K562 (cell line): ENCODE results near the gene SEC14L1. TPM values are rescaled to one million over a fixed set of nuclear protein-coding genes. Genes with fewer than 3 reads are reported as not detected.
A peak's percentile ranks its signal among the peaks of the same experiment; 100 is the strongest.

ENCODE experiments used
- ATAC-seq: fragments of 200-7000 bp; cut with Tn5 transposase; 3 replicates; pipeline ENCODE4 v1.9.1; 2020; ENCODE audit warnings: moderate library complexity
- BruUV-seq: library from RNA; stranded (reverse); fragments of 400-500 nt; replicated peaks from 2 replicates; lab custom pipeline; 2021; lab: Mats Ljungman, UMichigan
- CTCF ChIA-PET: fragments of 300-600 bp; formaldehyde crosslinking; extraction: SDS; loops from one replicate; lab custom pipeline; 2021; ENCODE audit warnings: low intra/inter-chr PET ratio; lab: Yijun Ruan, JAX
- POLR2A ChIA-PET: fragments of 300-600, 350-650 bp; sonication (Branson Sonifier 250); formaldehyde crosslinking; extraction: SDS; loops from one replicate; lab custom pipeline; 2021; ENCODE audit warnings: antibody characterized with exemption, inconsistent platforms; lab: Yijun Ruan, JAX
- DNase-seq, 4 experiments: peaks; one replicate each; pipeline versions ENCODE4 v3.0.0 to v3.0.0-alpha.2; 2011 to 2018; ENCODE audit warnings: low spot score in 3 of 4, mixed read lengths in 3 of 4; ENCODE audit errors: extremely low read depth in 1 of 4
- FAIRE-seq: peaks from 2 replicates; lab custom pipeline; 2011; peaks lifted over from hg19 to GRCh38; lab: Jason Lieb, UNC
- H2AFZ ChIP-seq: 2 replicates; pipeline ENCODE4 v1.6.0; 2011; ENCODE audit warnings: low read depth, low read length, control low read depth, inconsistent platforms
- H3K27ac ChIP-seq: fragments of 200-600 bp; 3 replicates; pipeline ENCODE4 v1.8.0; 2011; ENCODE audit warnings: low read depth, mild to moderate bottlenecking, control low read depth, inconsistent platforms, low read length, moderate library complexity, mixed read lengths; ENCODE audit errors: extremely low read depth
- H3K27me3 ChIP-seq, 2 experiments: fragments of 300-600 bp in 1 of 2; 2 replicates in 1 of 2; 3 replicates in 1 of 2; pipeline versions ENCODE4 v1.6.0 to v1.8.0; 2011; ENCODE audit warnings: inconsistent platforms in 2 of 2, low read length in 2 of 2, mild to moderate bottlenecking in 1 of 2, mixed read lengths in 1 of 2, moderate library complexity in 1 of 2; ENCODE audit not compliant: control insufficient read depth in 2 of 2, insufficient read depth in 2 of 2
- H3K36me3 ChIP-seq: fragments of 300-600 bp; 3 replicates; pipeline ENCODE4 v1.8.0; 2011; ENCODE audit warnings: mild to moderate bottlenecking, low read length, inconsistent platforms; ENCODE audit not compliant: control insufficient read depth, insufficient read depth
- H3K4me1 ChIP-seq, 2 experiments: fragments of 200-600 bp in 1 of 2; replicated peaks in 1 of 2; 2 replicates in 1 of 2; 3 replicates in 1 of 2; pipeline versions ENCODE4 v1.5.1 to v1.8.0; 2011; ENCODE audit warnings: inconsistent platforms in 2 of 2, low read length in 2 of 2, mild to moderate bottlenecking in 1 of 2, mixed read lengths in 1 of 2, moderate library complexity in 1 of 2; ENCODE audit not compliant: control insufficient read depth in 2 of 2, insufficient read depth in 2 of 2
- H3K4me2 ChIP-seq: 2 replicates; pipeline ENCODE4 v1.6.1; 2011; ENCODE audit warnings: low read length, control low read depth, inconsistent platforms, mixed read lengths; ENCODE audit not compliant: insufficient read depth
- H3K4me3 ChIP-seq: fragments of 200-600 bp; sonication (generic), shearing (Covaris generic); 2 replicates; pipeline ENCODE4 v1.5.1; 2016; ENCODE audit warnings: control low read depth, inconsistent platforms
- H3K79me2 ChIP-seq: fragments of 200-600 bp; 3 replicates; pipeline ENCODE4 v1.8.0; 2011; ENCODE audit warnings: low read length, inconsistent platforms; ENCODE audit not compliant: control insufficient read depth, insufficient read depth
- H3K9ac ChIP-seq, 2 experiments: 2 replicates each; pipeline versions ENCODE4 v1.6.0 to v1.6.1; 2011; ENCODE audit warnings: low read depth in 2 of 2, low read length in 2 of 2, control low read depth in 1 of 2, inconsistent platforms in 1 of 2, mild to moderate bottlenecking in 1 of 2, mixed read lengths in 1 of 2; ENCODE audit not compliant: insufficient read depth in 1 of 2
- H3K9me1 ChIP-seq: one replicate; pipeline ENCODE4 v1.6.0; 2011; ENCODE audit warnings: inconsistent platforms, mild to moderate bottlenecking, low read length, moderate library complexity; ENCODE audit not compliant: control insufficient read depth, insufficient read depth
- H3K9me3 ChIP-seq: replicated peaks from 2 replicates; pipeline ENCODE4 v1.5.1; 2011; ENCODE audit warnings: low read depth, low read length, inconsistent platforms; ENCODE audit not compliant: control insufficient read depth, insufficient read depth
- H4K20me1 ChIP-seq: replicated peaks from 2 replicates; pipeline ENCODE4 v1.6.1; 2011; ENCODE audit warnings: low read length, inconsistent platforms, mixed read lengths; ENCODE audit not compliant: control insufficient read depth, insufficient read depth
- ADNP ChIP-seq: fragments of 200-800 bp; sonication (Bioruptor generic); IDR thresholded peaks from 2 replicates; pipeline ENCODE4 v1.6.1; 2016; ENCODE audit warnings: missing genetic modification characterization, missing compliant biosample characterization
- CREB3 ChIP-seq: fragments of 450-650 bp; conservative IDR thresholded peaks from 2 replicates; pipeline ENCODE4 v1.6.1; 2016; ENCODE audit warnings: missing genetic modification characterization, low read depth, mild to moderate bottlenecking, missing compliant biosample characterization, moderate library complexity
- CREBBP ChIP-seq: IDR thresholded peaks from one replicate; pipeline ENCODE4 v1.6.1; 2012; ENCODE audit warnings: low read depth, mild to moderate bottlenecking, control low read depth, inconsistent platforms, low read length
- DLX4 ChIP-seq: fragments of 250-450 bp; sonication (Bioruptor Pico); IDR thresholded peaks from 2 replicates; pipeline ENCODE4 v1.6.1; 2021; ENCODE audit warnings: mild to moderate bottlenecking
- EP300 ChIP-seq: IDR thresholded peaks from 2 replicates; pipeline ENCODE4 v1.6.1; 2012; ENCODE audit warnings: low read length, improper control_type of control experiment
- GTF2A2 ChIP-seq: IDR thresholded peaks from 2 replicates; pipeline ENCODE4 v1.6.1; 2016; ENCODE audit warnings: mild to moderate bottlenecking, missing genetic modification characterization, missing compliant biosample characterization
- HMGXB4 ChIP-seq: sonication (generic); formaldehyde crosslinking; IDR thresholded peaks from 2 replicates; pipeline ENCODE4 v1.8.1; 2023; ENCODE audit warnings: mild to moderate bottlenecking, missing genetic modification reagents
- PYGO2 ChIP-seq: fragments of 450-650 bp; IDR thresholded peaks from 2 replicates; pipeline ENCODE4 v1.6.1; 2016; ENCODE audit warnings: mild to moderate bottlenecking, missing genetic modification characterization, moderate library complexity, missing compliant biosample characterization
- RNF2 ChIP-seq: sonication (generic); IDR thresholded peaks from 2 replicates; pipeline ENCODE4 v1.6.1; 2016
- SRSF7 ChIP-seq: fragments of 200-400 bp; formaldehyde crosslinking; optimal IDR thresholded peaks from 2 replicates; pipeline ENCODE3; 2017; ENCODE audit warnings: mild to moderate bottlenecking, low read depth, low read length
- ZFP1 ChIP-seq: fragments of 450-650 bp; formaldehyde crosslinking; IDR thresholded peaks from 2 replicates; pipeline ENCODE4 v1.4.0; 2020; ENCODE audit warnings: mild to moderate bottlenecking, mixed read lengths
- ZNF263 ChIP-seq: sonication (generic); formaldehyde crosslinking; IDR thresholded peaks from 2 replicates; pipeline ENCODE4 v1.8.0; 2022; ENCODE audit warnings: mild to moderate bottlenecking, missing genetic modification reagents, borderline replicate concordance
- ZNF311 ChIP-seq: fragments of 250-450 bp; sonication (Bioruptor Pico); IDR thresholded peaks from 2 replicates; pipeline ENCODE4 v1.4.0; 2020; ENCODE audit warnings: mild to moderate bottlenecking, moderate library complexity
- ZNF740 ChIP-seq, 3 experiments: fragments of 200-800 bp in 1 of 3; sonication (Bioruptor generic) in 1 of 3; sonication (generic) in 1 of 3; formaldehyde crosslinking in 1 of 3; IDR thresholded peaks; 2 replicates each; pipeline versions ENCODE4 v1.6.1 to v1.8.0; 2016 to 2022; ENCODE audit warnings: mild to moderate bottlenecking in 2 of 3, missing compliant biosample characterization in 2 of 3, missing genetic modification characterization in 2 of 3, missing genetic modification reagents in 1 of 3
- ZNF75A ChIP-seq: fragments of 450-650 bp; formaldehyde crosslinking; IDR thresholded peaks from 2 replicates; pipeline ENCODE4 v1.4.0; 2020; ENCODE audit warnings: mild to moderate bottlenecking
- WGBS: fragments of 100-300 bp; shearing (Covaris generic); methylation state at CpG from one replicate; pipeline ENCODE4 v1.1.6; 2016; ENCODE audit warnings: low coverage, mixed read lengths; ENCODE audit not compliant: insufficient coverage; ENCODE audit errors: missing lambda C conversion rate; 5-methylcytosine and 5-hydroxymethylcytosine counted together
- in situ Hi-C: fragments of 300-500 bp; cut with MboI; formaldehyde crosslinking; loops from 4 replicates; pipeline ENCODE4 v1.15.0; 2018; ENCODE audit warnings: inconsistent platforms, mixed read lengths
- intact Hi-C: fragments of 100-400 bp; cut with micrococcal nuclease; formaldehyde crosslinking; loops from 2 replicates; pipeline ENCODE4 v1.14.2; 2022
- polyA plus RNA-seq, 8 experiments: library from polyadenylated mRNA; depleted of rRNA in 4 of 8; stranded (reverse) in 5 of 8; unstranded in 3 of 8; fragments of >200 nt; fragmentation: Nextera tagmentation in 2 of 8; fragmentation: Illumina TruSeq in 1 of 8; extraction: Ambion mirVana in 2 of 8; extraction: Trizol in 1 of 8; gene quantifications; 2 replicates each; pipeline versions ENCODE4 v1.2.1 to v1.2.3, GENCODE V29; 2011 to 2014; ENCODE audit warnings: inconsistent platforms in 1 of 8, missing spikeins in 1 of 8
- total RNA-seq, 7 experiments: library from RNA; depleted of rRNA in 6 of 7; stranded (reverse); fragments of >200 nt in 6 of 7; fragmentation: Illumina TruSeq in 2 of 7; extraction: Trizol in 2 of 7; gene quantifications; 2 replicates each; pipeline versions ENCODE4 v1.2.1 to v1.2.3, GENCODE V29; 2011 to 2021; ENCODE audit warnings: low replicate concordance in 1 of 7
- TF ChIP-seq, protein P1 (sequence below): fragments of 450-650 bp; IDR thresholded peaks from 2 replicates; pipeline ENCODE4 v1.6.1; 2016; ENCODE audit warnings: antibody characterized with exemption

SEC14L1 gene
- total and polyA plus RNA-seq, 9 of the 15 experiments (the other 6 are each of a cell fraction or from before 2014, with no cell fraction given) = 3.1 to 39.7 (median 15.2) TPM

DNA sequence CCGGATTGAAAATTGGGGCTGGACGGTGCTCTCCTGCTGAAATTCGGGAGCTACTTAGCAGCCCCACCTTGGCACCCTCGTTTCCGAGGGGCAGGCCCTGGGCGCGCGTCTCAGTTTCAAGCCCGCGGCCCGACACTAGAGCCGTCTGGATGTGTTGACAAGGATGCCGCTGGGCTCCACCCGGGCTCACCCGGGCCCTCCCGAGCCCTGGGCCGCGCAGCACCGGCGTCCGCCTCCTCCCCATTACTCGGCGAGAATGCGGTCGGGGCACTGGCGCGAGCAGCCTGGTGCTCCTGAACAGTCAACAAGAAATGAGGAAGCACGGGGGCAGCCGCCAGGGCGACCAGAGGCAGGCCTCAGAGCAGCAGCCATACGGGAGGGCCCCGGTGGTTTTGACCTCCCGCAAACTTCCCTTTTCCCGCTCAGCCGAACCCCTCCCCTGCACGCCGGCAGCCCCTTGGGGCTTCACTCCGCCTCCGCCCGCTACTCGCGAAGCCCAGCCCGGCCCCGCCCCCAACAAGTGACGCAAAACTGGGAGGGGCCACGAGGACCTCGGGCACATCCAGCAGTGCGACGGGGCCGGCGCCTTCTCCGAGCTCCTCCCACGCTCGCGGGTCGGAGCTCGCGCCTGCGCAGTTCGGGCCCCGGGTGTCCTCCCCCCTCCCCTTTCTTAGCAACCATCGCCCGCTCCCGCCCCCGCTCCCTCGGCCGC is 447 bp upstream of the SEC14L1 start:
- ChIA-PET POLR2A (interaction anchor here (0.6 to 2.5 kb wide), 9 partner anchors 10 to 84 kb away, joined by 3 to 9 read pairs (median 4); no protein-coding TSS in a partner anchor), CTCF (no interaction called here)
- Histone ChIP-seq H3K36me3 (peaks cover 21% of the 10 kb centered on the region; the same call in 2 of the 3 replicates), H3K9ac (peak overlapping the region; percentile 85 to 90), H2AFZ (peak overlapping the region; percentile 91), H3K79me2 (peaks cover 27% of the 10 kb centered on the region), H3K27ac (peak overlapping the region; percentile 86), H3K4me2 (peak overlapping the region; percentile 72), H3K4me1 (peaks cover 11 to 16% of the 10 kb centered on the region in 2 experiments), H3K9me1 (no peaks in the 10 kb centered on the region), H4K20me1 (no peaks in the 10 kb centered on the region), H3K9me3 (peaks cover 28% of the 10 kb centered on the region), H3K4me3 (peak overlapping the region; percentile 75), H3K27me3 (no peaks in the 10 kb centered on the region)
- BruUV-seq = TSS peak; percentile 97
- peak; percentile 96 for ATAC-seq
- in situ Hi-C loops (no loop called here), intact Hi-C loops (loop anchor here (5.0 kb wide), 1 partner anchor 53 kb away; no protein-coding TSS in a partner anchor)
- 5% methylated on average over 30 of the region's 67 CpGs for WGBS
- FAIRE-seq = peak; percentile 94
- DNase-seq = peak; percentile 98 to 99 (median 99)
- TF ChIP-seq CREBBP (no peak), GTF2A2 (tag) (no peak), EP300 (no peak), PYGO2 (tag) (no peak), RNF2 (peak; percentile 71; the same call in 1 of the 2 replicates), ZNF311 (CRISPR knock-in tag) (peak; percentile 69; the same call in 1 of the 2 replicates), SRSF7 (no peak), ZNF740 (CRISPR knock-in tag; IDR thresholded peaks at IDR 0.05) (no peak), ZNF740 (tag; IDR thresholded peaks at IDR 0.05) (no peak), ZFP1 (CRISPR knock-in tag) (no peak), ZNF263 (CRISPR knock-in tag) (peak; percentile 78; the same call in 1 of the 2 replicates), HMGXB4 (CRISPR knock-in tag) (no peak), ZNF75A (CRISPR knock-in tag) (no peak), CREB3 (tag) (peak; percentile 86; the same call in 1 of the 2 replicates), DLX4 (CRISPR knock-in tag) (no peak), ADNP (tag) (no peak)
- TF ChIP-seq, protein P1, sequence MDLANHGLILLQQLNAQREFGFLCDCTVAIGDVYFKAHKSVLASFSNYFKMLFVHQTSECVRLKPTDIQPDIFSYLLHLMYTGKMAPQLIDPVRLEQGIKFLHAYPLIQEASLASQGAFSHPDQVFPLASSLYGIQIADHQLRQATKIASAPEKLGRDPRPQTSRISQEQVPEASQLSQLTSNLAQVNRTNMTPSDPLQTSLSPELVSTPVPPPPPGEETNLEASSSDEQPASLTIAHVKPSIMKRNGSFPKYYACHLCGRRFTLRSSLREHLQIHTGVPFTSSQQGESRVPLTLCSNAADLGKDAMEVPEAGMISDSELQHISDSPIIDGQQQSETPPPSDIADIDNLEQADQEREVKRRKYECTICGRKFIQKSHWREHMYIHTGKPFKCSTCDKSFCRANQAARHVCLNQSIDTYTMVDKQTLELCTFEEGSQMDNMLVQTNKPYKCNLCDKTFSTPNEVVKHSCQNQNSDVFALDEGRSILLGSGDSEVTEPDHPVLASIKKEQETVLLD = peak; percentile 83; the same call in 1 of the 2 replicates
